Uterus (tissue), 4 donors: ENCODE results near the gene AMACR. TPM values are rescaled to one million over a fixed set of nuclear protein-coding genes. Genes with fewer than 3 reads are reported as not detected.

Experiments
- DNase-seq, 2 donors: peaks; one replicate each; pipeline ENCODE4 v3.0.0-alpha.2; 2019 to 2020
- H3K27ac ChIP-seq, 2 donors: fragments of 200-600 bp; sonication (generic); 1 replicate in 1 of 2; 2 replicates in 1 of 2; pipeline ENCODE4 v1.5.1; 2016 to 2018
- H3K27me3 ChIP-seq, 2 donors: fragments of 200-600 bp; sonication (generic); one replicate each; pipeline ENCODE4 v1.5.1; 2018 to 2019; ENCODE audit warnings: control low read depth in 1 of 2
- H3K36me3 ChIP-seq, 2 donors: fragments of 200-600 bp; sonication (generic); one replicate each; pipeline ENCODE4 v1.5.1; 2019; ENCODE audit warnings: control low read depth in 1 of 2
- H3K4me1 ChIP-seq, 2 donors: fragments of 200-600 bp; sonication (generic); one replicate each; pipeline ENCODE4 v1.5.1; 2018 to 2019; ENCODE audit warnings: control low read depth in 1 of 2
- H3K4me3 ChIP-seq, 2 donors: fragments of 200-600 bp; sonication (generic); 1 replicate in 1 of 2; 2 replicates in 1 of 2; pipeline ENCODE4 v1.5.1; 2018 to 2019; ENCODE audit warnings: mild to moderate bottlenecking in 1 of 2
- H3K9me3 ChIP-seq, 2 donors: fragments of 200-600 bp; sonication (generic); one replicate each; pipeline ENCODE4 v1.5.1; 2019; ENCODE audit warnings: control low read depth in 1 of 2
- POLR2A ChIP-seq, 2 donors: fragments of 450-650 bp; IDR thresholded peaks; one replicate each; pipeline ENCODE4 v1.6.1; 2016; ENCODE audit warnings: antibody characterized with exemption in 2 of 2, mild to moderate bottlenecking in 1 of 2, moderate library complexity in 1 of 2
- intact Hi-C: fragments of 100-400 bp; cut with DNase I; formaldehyde crosslinking; loops from one replicate; pipeline ENCODE4 v1.15.1; 2023; ENCODE audit warnings: low total_unique reads
- total RNA-seq, 4 donors: library from RNA; depleted of rRNA in 3 of 4; stranded (reverse); fragments of >200 nt in 3 of 4; gene quantifications; one replicate each; pipeline versions ENCODE4 v1.1.0 to v1.2.4, GENCODE V29; 2014 to 2023
- TF ChIP-seq, protein P1 (sequence below), 4 experiments: fragments of 200-600 bp in 2 of 4; fragments of 450-650 bp in 2 of 4; sonication (generic) in 2 of 4; IDR thresholded peaks; one replicate each; pipeline ENCODE4 v1.5.1; 2016 to 2019; ENCODE audit warnings: antibody characterized with exemption in 4 of 4, mild to moderate bottlenecking in 2 of 4, moderate library complexity in 1 of 4
- donor health status: DM: yes; HTN: yes; CAD: no.

Gene AMACR
- total RNA-seq, 4 donors from 2014 or later = 7.9 to 14.9 (median 9.0) TPM

DNA sequence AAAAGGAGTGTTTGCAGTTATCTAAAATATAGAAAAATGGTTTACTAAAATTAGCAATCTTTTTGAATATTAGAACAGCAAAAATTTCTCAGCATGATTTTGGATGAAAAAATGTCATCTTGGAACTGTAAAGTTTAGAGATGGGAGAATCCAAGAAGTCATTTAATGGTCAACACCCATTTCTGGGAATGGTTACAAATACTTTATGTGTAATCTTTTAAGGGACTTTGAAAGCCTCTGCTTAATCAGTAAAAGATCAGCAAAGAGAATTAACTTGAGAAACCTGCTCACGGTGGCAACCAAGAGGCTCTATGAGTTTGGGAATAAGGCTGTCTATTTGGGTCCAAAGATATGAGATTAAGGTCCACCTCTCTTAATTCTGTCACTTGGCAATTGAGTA, 22.2 kb upstream of the AMACR start:
- Histone ChIP-seq H3K4me1 (no peaks in the 10 kb centered on the region), H3K36me3 (no peaks in the 10 kb centered on the region), H3K9me3 (no peaks in the 10 kb centered on the region), H3K4me3 (no peak overlapping the region), H3K27ac (no peak overlapping the region), H3K27me3 (no peaks in the 10 kb centered on the region)
- intact Hi-C loops = no loop called here
- no peak for DNase-seq
- TF ChIP-seq POLR2A (IDR thresholded peaks at IDR 0.05) = no peak
- TF ChIP-seq, protein P1, sequence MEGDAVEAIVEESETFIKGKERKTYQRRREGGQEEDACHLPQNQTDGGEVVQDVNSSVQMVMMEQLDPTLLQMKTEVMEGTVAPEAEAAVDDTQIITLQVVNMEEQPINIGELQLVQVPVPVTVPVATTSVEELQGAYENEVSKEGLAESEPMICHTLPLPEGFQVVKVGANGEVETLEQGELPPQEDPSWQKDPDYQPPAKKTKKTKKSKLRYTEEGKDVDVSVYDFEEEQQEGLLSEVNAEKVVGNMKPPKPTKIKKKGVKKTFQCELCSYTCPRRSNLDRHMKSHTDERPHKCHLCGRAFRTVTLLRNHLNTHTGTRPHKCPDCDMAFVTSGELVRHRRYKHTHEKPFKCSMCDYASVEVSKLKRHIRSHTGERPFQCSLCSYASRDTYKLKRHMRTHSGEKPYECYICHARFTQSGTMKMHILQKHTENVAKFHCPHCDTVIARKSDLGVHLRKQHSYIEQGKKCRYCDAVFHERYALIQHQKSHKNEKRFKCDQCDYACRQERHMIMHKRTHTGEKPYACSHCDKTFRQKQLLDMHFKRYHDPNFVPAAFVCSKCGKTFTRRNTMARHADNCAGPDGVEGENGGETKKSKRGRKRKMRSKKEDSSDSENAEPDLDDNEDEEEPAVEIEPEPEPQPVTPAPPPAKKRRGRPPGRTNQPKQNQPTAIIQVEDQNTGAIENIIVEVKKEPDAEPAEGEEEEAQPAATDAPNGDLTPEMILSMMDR (IDR thresholded peaks at IDR 0.05) = no peak

DNA sequence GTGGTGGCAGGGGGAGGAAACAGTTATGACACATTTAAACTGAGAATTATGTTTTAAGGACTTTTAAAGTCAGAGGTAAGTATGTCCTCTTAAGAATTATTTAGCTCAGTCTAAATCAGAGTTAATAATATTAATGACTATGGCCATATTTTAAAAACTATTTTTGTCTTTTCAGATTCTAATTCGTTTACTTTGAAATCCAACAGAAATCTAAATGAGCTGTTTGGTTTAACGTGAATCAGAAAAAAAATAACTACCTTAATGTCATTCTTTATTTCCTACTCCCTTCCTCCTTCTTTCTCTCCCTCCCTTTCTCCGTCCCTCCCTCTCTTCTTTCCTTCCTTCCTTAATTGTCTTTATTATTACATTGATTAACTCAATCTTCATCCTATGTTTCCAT, 20.5 kb upstream of the AMACR start:
- H3K4me1 ChIP-seq = no peaks in the 10 kb centered on the region
- H3K36me3 ChIP-seq = no peaks in the 10 kb centered on the region
- DNase-seq = no peak
- intact Hi-C loops = no loop called here
- TF ChIP-seq, protein P1 (IDR thresholded peaks at IDR 0.05) = no peak
- TF ChIP-seq POLR2A (IDR thresholded peaks at IDR 0.05) = no peak
- no peak overlapping the region for H3K4me3 ChIP-seq
- H3K27me3 ChIP-seq = no peaks in the 10 kb centered on the region
- H3K9me3 ChIP-seq = no peaks in the 10 kb centered on the region
- H3K27ac ChIP-seq = no peak overlapping the region

DNA sequence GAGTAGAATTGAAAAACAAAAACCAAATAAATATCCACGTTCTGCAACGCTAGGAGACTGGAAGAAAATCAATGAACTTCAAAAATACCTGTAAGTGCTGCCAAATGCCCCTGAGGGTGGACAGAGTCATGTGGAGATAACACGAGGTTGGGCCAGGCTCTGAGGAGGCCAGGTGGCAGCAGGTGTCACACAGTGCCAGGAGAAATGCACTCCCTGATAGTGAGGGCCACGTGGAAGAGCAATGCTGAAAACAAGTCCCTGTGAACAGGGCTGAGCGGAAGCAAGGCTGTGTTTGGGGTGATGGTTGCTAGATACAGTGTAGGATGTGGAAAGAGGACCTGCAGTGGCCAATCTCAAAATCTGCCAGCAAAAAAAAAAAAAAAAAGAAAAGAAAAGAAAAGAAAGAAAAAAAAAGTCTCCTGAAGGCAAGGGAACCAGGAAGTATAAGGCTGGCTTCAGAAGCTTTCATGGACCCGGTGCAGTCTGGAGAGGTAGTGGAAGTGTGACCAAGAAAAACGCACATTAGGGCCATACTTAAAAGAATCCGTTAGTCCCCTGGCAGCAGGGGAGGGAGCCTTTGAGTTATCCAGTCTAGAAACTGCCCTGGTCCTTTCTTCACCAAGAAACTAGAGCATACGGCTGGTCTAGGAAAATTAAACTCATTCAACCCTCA, 18.4 kb upstream of the AMACR start:
- H3K4me3 ChIP-seq = no peak overlapping the region
- no peaks in the 10 kb centered on the region for H3K4me1 ChIP-seq
- intact Hi-C loops = no loop called here
- TF ChIP-seq, protein P1 (IDR thresholded peaks at IDR 0.05) = no peak
- no peak for TF ChIP-seq POLR2A (IDR thresholded peaks at IDR 0.05)
- DNase-seq = no peak
- H3K27ac ChIP-seq = no peak overlapping the region
- no peaks in the 10 kb centered on the region for H3K9me3 ChIP-seq
- H3K36me3 ChIP-seq = no peaks in the 10 kb centered on the region
- H3K27me3 ChIP-seq = no peaks in the 10 kb centered on the region

DNA sequence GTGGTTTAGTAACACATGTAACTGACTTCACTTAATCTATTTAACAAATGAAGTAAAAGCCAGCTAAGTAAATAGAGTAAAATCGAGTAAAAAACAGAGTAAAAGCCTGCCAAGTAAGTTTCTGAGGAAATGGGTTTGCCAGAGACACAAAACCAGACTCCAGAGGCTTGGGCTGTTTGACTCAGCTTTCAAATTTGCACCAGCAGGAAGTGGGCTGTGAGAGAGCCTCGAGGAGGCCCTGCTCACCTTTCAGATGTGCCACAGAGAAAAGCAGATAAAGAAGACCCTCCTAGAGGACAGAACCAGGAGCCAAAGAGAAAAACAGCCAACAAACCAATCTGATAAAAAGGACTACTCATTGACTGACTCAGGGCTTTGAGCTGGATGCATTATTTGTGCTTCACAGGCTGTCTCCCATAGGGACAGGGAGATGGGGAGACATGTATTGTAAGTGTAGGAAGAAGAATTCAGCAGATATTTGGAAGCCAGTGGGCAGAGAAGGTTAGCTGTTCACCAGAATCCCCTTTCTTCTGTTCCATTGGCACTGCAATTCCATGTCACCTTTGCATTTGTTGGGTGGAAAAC, 14.4 kb upstream of the AMACR start:
- no peak for DNase-seq
- TF ChIP-seq, protein P1 (IDR thresholded peaks at IDR 0.05) = no peak
- TF ChIP-seq POLR2A (IDR thresholded peaks at IDR 0.05) = no peak
- no peak overlapping the region for H3K4me3 ChIP-seq
- H3K27ac ChIP-seq = peak overlapping the region in 1 of 2 donors; percentile 43
- intact Hi-C loops = no loop called here
- no peaks in the 10 kb centered on the region for H3K36me3 ChIP-seq
- H3K4me1 ChIP-seq = no peaks in the 10 kb centered on the region
- no peaks in the 10 kb centered on the region for H3K9me3 ChIP-seq
- no peaks in the 10 kb centered on the region for H3K27me3 ChIP-seq

DNA sequence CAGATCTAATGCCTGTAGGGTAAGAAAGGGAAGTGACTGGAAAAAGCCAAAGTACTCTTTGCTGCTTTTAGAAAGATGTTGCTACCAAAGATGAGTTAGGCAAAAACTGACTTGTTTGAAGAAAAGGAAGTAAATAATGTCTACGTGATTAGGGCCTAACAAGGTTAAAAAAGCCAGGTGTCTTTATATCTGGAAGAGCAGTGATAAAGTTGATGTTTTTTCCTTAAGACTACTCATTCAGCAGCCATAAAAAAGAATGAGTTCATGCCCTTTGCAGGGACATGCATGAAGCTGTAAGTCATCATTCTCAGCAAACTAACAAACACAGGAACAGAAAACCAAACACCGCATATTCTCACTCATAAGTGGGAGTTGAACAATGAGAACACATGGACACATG, 13.5 kb upstream of the AMACR start:
- Histone ChIP-seq H3K4me1 (no peaks in the 10 kb centered on the region), H3K27ac (peak overlapping the region in 1 of 2 donors; percentile 43), H3K27me3 (no peaks in the 10 kb centered on the region), H3K4me3 (no peak overlapping the region), H3K9me3 (no peaks in the 10 kb centered on the region), H3K36me3 (no peaks in the 10 kb centered on the region)
- no peak for TF ChIP-seq POLR2A (IDR thresholded peaks at IDR 0.05)
- TF ChIP-seq, protein P1 (IDR thresholded peaks at IDR 0.05) = no peak
- DNase-seq = no peak
- intact Hi-C loops = no loop called here
